H1 (cell line): ENCODE data around the gene RXRA. TPM values are rescaled to one million over a fixed set of nuclear protein-coding genes. Genes with fewer than 3 reads are reported as not detected.

Experiments used
- CTCF ChIA-PET: fragments of 300-600 bp; sonication (Branson Sonifier 250); formaldehyde crosslinking; loops from one replicate; lab custom pipeline; 2021; ENCODE audit not compliant: partially characterized antibody; lab: Charles Lee
- POLR2A ChIA-PET: fragments of 300-600 bp; sonication (Branson Sonifier 250); formaldehyde crosslinking; loops from one replicate; lab custom pipeline; 2021; ENCODE audit warnings: inconsistent platforms; ENCODE audit not compliant: partially characterized antibody; lab: Charles Lee
- DNase-seq, 2 experiments: peaks; one replicate each; pipeline versions ENCODE4 v3.0.0 to v3.0.0-alpha.2; 2010 to 2022; ENCODE audit warnings: low spot score in 2 of 2, low read depth in 1 of 2, mixed read lengths in 1 of 2
- FAIRE-seq: peaks from 2 replicates; lab custom pipeline; 2011; peaks lifted over from hg19 to GRCh38; lab: Jason Lieb, UNC
- H2AFZ ChIP-seq: 2 replicates; pipeline ENCODE4 v1.8.1; 2012; ENCODE audit warnings: low read length, inconsistent platforms
- H2AK5ac ChIP-seq: 2 replicates; pipeline ENCODE4 v1.6.1; 2013; ENCODE audit warnings: low read depth, low read length
- H2BK120ac ChIP-seq: replicated peaks from 2 replicates; pipeline ENCODE3; 2013; ENCODE audit warnings: low read depth, low read length, inconsistent platforms
- H2BK12ac ChIP-seq: 2 replicates; pipeline ENCODE4 v1.6.1; 2013; ENCODE audit warnings: low read depth, low read length
- H2BK15ac ChIP-seq: 2 replicates; pipeline ENCODE4 v1.6.1; 2013; ENCODE audit warnings: low read length
- H2BK20ac ChIP-seq: 2 replicates; pipeline ENCODE4 v1.6.1; 2013; ENCODE audit warnings: low read length
- H2BK5ac ChIP-seq: 2 replicates; pipeline ENCODE4 v1.6.1; 2013; ENCODE audit warnings: low read depth, low read length
- H3K14ac ChIP-seq: 2 replicates; pipeline ENCODE4 v1.6.1; 2013; ENCODE audit warnings: inconsistent platforms; ENCODE audit not compliant: insufficient read length
- H3K18ac ChIP-seq: 2 replicates; pipeline ENCODE4 v1.6.1; 2013; ENCODE audit warnings: low read length; ENCODE audit errors: extremely low read depth
- H3K23ac ChIP-seq: 2 replicates; pipeline ENCODE4 v1.6.1; 2013; ENCODE audit warnings: inconsistent platforms; ENCODE audit not compliant: insufficient read length
- H3K23me2 ChIP-seq: 2 replicates; pipeline ENCODE4 v1.6.1; 2013; ENCODE audit warnings: low read depth, low read length
- H3K27ac ChIP-seq: 2 replicates; pipeline ENCODE4 v1.6.1; 2011; ENCODE audit warnings: low read depth, low read length, inconsistent platforms
- H3K27me3 ChIP-seq, 4 experiments: replicated peaks in 1 of 4; 1 replicate in 1 of 4; 2 replicates in 3 of 4; pipeline versions ENCODE4 v1.6.1 to v1.8.1; 2011 to 2013; ENCODE audit warnings: low read length in 3 of 4, mild to moderate bottlenecking in 3 of 4, inconsistent platforms in 2 of 4, mixed read lengths in 2 of 4, moderate library complexity in 1 of 4; ENCODE audit not compliant: control insufficient read depth in 3 of 4, insufficient read depth in 3 of 4; ENCODE audit errors: extremely low read depth in 1 of 4
- H3K36me3 ChIP-seq, 4 experiments: 2 replicates each; pipeline versions ENCODE4 v1.6.1 to v1.8.1; 2011 to 2013; ENCODE audit warnings: mild to moderate bottlenecking in 4 of 4, low read length in 3 of 4, moderate library complexity in 2 of 4, control low read depth in 1 of 4, inconsistent platforms in 1 of 4; ENCODE audit not compliant: insufficient read depth in 4 of 4, control insufficient read depth in 2 of 4
- H3K4ac ChIP-seq: replicated peaks from 2 replicates; pipeline ENCODE3; 2013; ENCODE audit warnings: low read length, low read depth, mixed read lengths, inconsistent platforms; ENCODE audit not compliant: insufficient read length
- H3K4me1 ChIP-seq, 4 experiments: replicated peaks in 1 of 4; 1 replicate in 1 of 4; 2 replicates in 3 of 4; pipeline versions ENCODE4 v1.6.1 to v1.8.1; 2011 to 2013; ENCODE audit warnings: low read length in 3 of 4, inconsistent platforms in 2 of 4, mixed read lengths in 1 of 4; ENCODE audit not compliant: insufficient read depth in 4 of 4, control insufficient read depth in 3 of 4
- H3K4me2 ChIP-seq, 2 experiments: 2 replicates each; pipeline versions ENCODE4 v1.6.1 to v1.8.1; 2011 to 2013; ENCODE audit warnings: low read depth in 2 of 2, low read length in 2 of 2, control low read depth in 1 of 2, inconsistent platforms in 1 of 2, mild to moderate bottlenecking in 1 of 2; ENCODE audit not compliant: insufficient read depth in 1 of 2
- H3K4me3 ChIP-seq, 4 experiments: fragments of 200-600, 300-600 bp in 1 of 4; sonication (generic), shearing (Covaris generic), sonication (Bioruptor Twin) in 1 of 4; 2 replicates each; pipeline versions ENCODE4 v1.5.1 to v1.8.1; 2011 to 2016; ENCODE audit warnings: low read length in 4 of 4, low read depth in 3 of 4, control low read depth in 2 of 4, inconsistent platforms in 2 of 4, mild to moderate bottlenecking in 2 of 4, mixed read lengths in 1 of 4, moderate library complexity in 1 of 4; ENCODE audit not compliant: insufficient read depth in 2 of 4; ENCODE audit errors: extremely low read depth in 1 of 4
- H3K56ac ChIP-seq: replicated peaks from 2 replicates; pipeline ENCODE3; 2013; ENCODE audit warnings: low read depth, mild to moderate bottlenecking, mixed read lengths, low read length, inconsistent platforms; ENCODE audit not compliant: insufficient read length
- H3K79me1 ChIP-seq: 2 replicates; pipeline ENCODE4 v1.6.1; 2013; ENCODE audit warnings: low read depth, low read length, control low read depth
- H3K79me2 ChIP-seq, 2 experiments: 2 replicates each; pipeline versions ENCODE4 v1.6.1 to v1.8.1; 2012 to 2013; ENCODE audit warnings: low read length in 2 of 2, mild to moderate bottlenecking in 2 of 2, inconsistent platforms in 1 of 2; ENCODE audit not compliant: insufficient read depth in 2 of 2, control insufficient read depth in 1 of 2
- H3K9ac ChIP-seq, 4 experiments: replicated peaks in 1 of 4; 1 replicate in 1 of 4; 2 replicates in 3 of 4; pipeline versions ENCODE4 v1.6.1 to v1.8.1; 2011 to 2013; ENCODE audit warnings: low read depth in 3 of 4, low read length in 3 of 4, control low read depth in 2 of 4, mild to moderate bottlenecking in 2 of 4, moderate library complexity in 2 of 4, inconsistent platforms in 1 of 4; ENCODE audit errors: extremely low read depth in 1 of 4
- H3K9me3 ChIP-seq, 2 experiments: 2 replicates each; pipeline versions ENCODE4 v1.6.1 to v1.8.1; 2012 to 2013; ENCODE audit warnings: mild to moderate bottlenecking in 2 of 2, moderate library complexity in 2 of 2, control low read depth in 1 of 2, inconsistent platforms in 1 of 2, low read depth in 1 of 2, low read length in 1 of 2, mixed read lengths in 1 of 2; ENCODE audit not compliant: insufficient read depth in 2 of 2
- H4K20me1 ChIP-seq, 2 experiments: replicated peaks in 1 of 2; 2 replicates each; pipeline versions ENCODE3 to v1.8.1; 2011 to 2013; ENCODE audit warnings: inconsistent platforms in 2 of 2, low read length in 2 of 2, mild to moderate bottlenecking in 1 of 2; ENCODE audit not compliant: insufficient read depth in 2 of 2, control insufficient read depth in 1 of 2
- H4K5ac ChIP-seq: 2 replicates; pipeline ENCODE4 v1.6.1; 2013; ENCODE audit warnings: low read length, low read depth, mixed read lengths, inconsistent platforms; ENCODE audit not compliant: insufficient read length
- H4K8ac ChIP-seq: 2 replicates; pipeline ENCODE4 v1.8.0; 2013; ENCODE audit warnings: mild to moderate bottlenecking, moderate library complexity, low read length, inconsistent platforms; ENCODE audit not compliant: insufficient read depth; ENCODE audit errors: extremely low read depth
- H4K91ac ChIP-seq: replicated peaks from 2 replicates; pipeline ENCODE3; 2013; ENCODE audit warnings: low read length, mixed read lengths, inconsistent platforms; ENCODE audit not compliant: insufficient read length
- BACH1 ChIP-seq: IDR thresholded peaks from 2 replicates; pipeline ENCODE4 v1.6.1; 2012; ENCODE audit warnings: low read length, improper control_type of control experiment
- MAFK ChIP-seq: IDR thresholded peaks from 2 replicates; pipeline ENCODE4 v1.6.1; 2012; ENCODE audit warnings: low read depth, mild to moderate bottlenecking, improper control_type of control experiment, low read length
- TBP ChIP-seq: IDR thresholded peaks from 2 replicates; pipeline ENCODE4 v1.6.1; 2011; ENCODE audit warnings: low read depth, low read length, improper control_type of control experiment
- WGBS, 2 experiments: shearing (Covaris generic) in 1 of 2; methylation state at CpG; one replicate each; pipeline versions ENCODE4 v1.1.6 to v1.1.7; 2013 to 2015; ENCODE audit warnings: low lambda C conversion rate in 2 of 2, mixed read lengths in 2 of 2, inconsistent platforms in 1 of 2, low coverage in 1 of 2, missing lambda C conversion rate in 1 of 2; ENCODE audit not compliant: insufficient replicate concordance in 2 of 2, insufficient coverage in 1 of 2, insufficient read length in 1 of 2; ENCODE audit errors: extremely low coverage in 1 of 2, missing lambda C conversion rate in 1 of 2; 5-methylcytosine and 5-hydroxymethylcytosine counted together
- polyA plus RNA-seq, 7 experiments: library from polyadenylated mRNA; depleted of rRNA in 3 of 7; stranded (reverse) in 5 of 7; unstranded in 2 of 7; fragments of >200 nt in 5 of 7; fragments of 200-250 nt in 2 of 7; gene quantifications; 1 replicate in 5 of 7; 2 replicates in 1 of 7; 4 replicates in 1 of 7; pipeline versions ENCODE4 v1.2.1 to v1.2.3, GENCODE V29; 2011 to 2013; ENCODE audit warnings: missing spikeins in 2 of 7, mixed read lengths in 2 of 7
- total RNA-seq: library from RNA; stranded (reverse); fragmentation: NEBNext Ultra II Directional; extraction: Animal tissue kit (Norgen Biotek cat#: 25700); gene quantifications from 2 replicates; pipeline ENCODE4 v1.2.1, GENCODE V29; 2021

The RXRA gene
- total and polyA plus RNA-seq, 2 of the 8 experiments (the other 6 are each of a cell fraction or from before 2014, with no cell fraction given), result 9.8 to 29.4 TPM

- H4K8ac ChIP-seq, result peak overlapping the region; percentile 71
- FAIRE-seq (no peak), DNase-seq (no peak)
- peak overlapping the region; percentile 78 for H2BK5ac ChIP-seq
- H2AK5ac ChIP-seq, result peak overlapping the region; percentile 68; the same call in 1 of the 2 replicates
- no peaks in the 10 kb centered on the region for H3K27me3 ChIP-seq
- H3K23me2 ChIP-seq, result no peaks in the 10 kb centered on the region
- H3K79me1 ChIP-seq, result 0 out of 2 replicates have a peak, but pooled peaks cover 5% of the 10 kb centered on the region
- H3K4me1 ChIP-seq, result peaks cover 0 to 23% (median 11%) of the 10 kb centered on the region in 4 experiments; a peak in 4 of 7 replicates
- ChIA-PET POLR2A (no interaction called here), CTCF (interaction anchor here (1.1 to 1.7 kb wide), 3 partner anchors 9 to 239 kb away, joined by 3 to 7 read pairs (median 3); no protein-coding TSS in a partner anchor)
- H3K9ac ChIP-seq, result no peak overlapping the region; a peak in 2 of 7 replicates
- no peak overlapping the region for H2BK15ac ChIP-seq
- H3K79me2 ChIP-seq, result no peaks in the 10 kb centered on the region
- H4K91ac ChIP-seq, result peak overlapping the region; percentile 65
- H3K27ac ChIP-seq, result peak overlapping the region; percentile 38
- no peak overlapping the region for H2AFZ ChIP-seq
- no peak overlapping the region for H3K14ac ChIP-seq
- H2BK20ac ChIP-seq, result no peak overlapping the region
- peak overlapping the region; percentile 69 for H3K4ac ChIP-seq
- H3K18ac ChIP-seq, result peak overlapping the region; percentile 60
- peak overlapping the region; percentile 18 for H3K56ac ChIP-seq
- no peak for TF ChIP-seq TBP
- peak; percentile 81; the same call in 1 of the 2 replicates for TF ChIP-seq MAFK
- TF ChIP-seq BACH1, result peak; percentile 94
- H4K20me1 ChIP-seq, result peaks cover 0 to 2% of the 10 kb centered on the region in 2 experiments
- peak overlapping the region in 1 of 2 experiments; percentile 16; a peak in 1 of 4 replicates for H3K4me2 ChIP-seq
- peak overlapping the region; percentile 54 for H2BK120ac ChIP-seq
- H3K23ac ChIP-seq, result no peak overlapping the region
- 70% methylated on average over 25 of the region's 33 CpGs; no CpG with 5 or more reads in 1 of the 2 experiments for WGBS, 2 experiments
- peak overlapping the region; percentile 75; the same call in 1 of the 2 replicates for H2BK12ac ChIP-seq
- peak overlapping the region; percentile 52 for H4K5ac ChIP-seq
- no peak overlapping the region for H3K4me3 ChIP-seq
- no peaks in the 10 kb centered on the region for H3K9me3 ChIP-seq
- no peaks in the 10 kb centered on the region for H3K36me3 ChIP-seq
These were observed 81.0 kb downstream of the RXRA start for GRCh38 chr9:134407121-134407779.
